Myocyte (in vitro differentiated cells): Measurements from ENCODE around the gene MRPL38. TPM values are rescaled to one million over a fixed set of nuclear protein-coding genes. Genes with fewer than 3 reads are reported as not detected.
"Not testable (repeated sequence)": the region's sequence is repeated elsewhere in the genome, so short reads cannot be mapped to it uniquely, and the experiment has no call there.

Experiments
- DNase-seq: peaks from one replicate; pipeline ENCODE4 v3.0.0-alpha.2; 2012; ENCODE audit warnings: low read depth
- total RNA-seq: library from RNA; depleted of rRNA; stranded (reverse); fragments of >200 nt; gene quantifications from 2 replicates; pipeline ENCODE4 v1.2.3, GENCODE V29; 2014

The MRPL38 gene
- total RNA-seq, 1 donor from 2014 or later: 43.4 TPM

DNA sequence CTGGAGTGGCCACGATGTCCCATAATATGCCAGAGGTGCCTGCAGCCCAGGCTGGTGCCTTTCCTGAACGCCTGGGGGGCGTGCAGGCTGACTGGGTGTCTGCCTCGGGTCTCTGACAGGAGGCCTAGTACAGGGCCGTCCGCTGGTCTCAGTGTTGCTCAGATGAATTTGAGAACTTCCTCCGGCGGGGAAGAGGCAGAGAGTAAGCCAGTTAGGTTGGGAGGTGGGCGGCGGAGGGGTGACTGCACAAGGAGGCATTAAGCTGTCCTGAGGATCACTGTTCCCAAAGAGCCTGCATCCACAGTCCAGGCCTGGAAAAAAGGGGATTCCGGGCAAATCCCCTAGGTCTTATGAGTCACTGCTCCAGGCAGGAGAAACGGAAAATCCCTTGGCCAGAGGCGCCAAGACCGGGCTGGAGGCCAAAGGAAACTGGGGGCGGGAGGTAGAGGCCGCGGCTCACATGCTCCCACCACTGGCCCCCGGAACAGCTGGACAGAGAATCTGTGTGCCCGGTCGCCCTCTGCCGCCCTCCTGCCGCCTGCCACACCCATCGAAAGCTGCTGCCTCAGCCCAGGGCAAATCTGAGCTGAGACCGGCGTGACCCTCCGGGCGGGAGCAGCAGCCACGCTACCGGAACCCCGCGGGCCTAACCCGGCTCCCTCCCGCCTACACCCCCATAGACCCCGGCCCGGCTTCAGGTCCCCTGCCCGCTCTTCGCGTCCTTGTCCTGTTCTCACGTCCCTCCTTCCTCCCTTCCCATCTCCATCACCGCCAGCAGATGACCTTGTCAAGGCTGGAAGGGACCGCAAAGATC is 27.5 kb downstream of the MRPL38 start:
- DNase-seq: peak; percentile 95

- DNase-seq: no peak
Measured at GRCh38 chr17:75876190-75876937, 28.3 kb downstream of the MRPL38 start.

DNA sequence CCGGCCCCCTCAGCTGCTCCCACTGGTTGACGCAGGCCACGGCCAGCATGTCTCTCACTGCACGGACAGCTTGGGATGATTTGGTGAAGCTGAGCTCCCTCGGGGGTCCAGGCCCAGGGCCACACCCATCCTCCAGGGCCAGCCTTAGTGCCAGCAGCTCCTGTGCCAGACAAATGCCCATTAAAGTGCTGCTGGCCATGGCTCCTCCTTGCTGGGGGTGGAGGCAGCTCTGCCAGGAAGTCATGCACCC is 28.8 kb downstream of the MRPL38 start:
- no peak for DNase-seq

DNA sequence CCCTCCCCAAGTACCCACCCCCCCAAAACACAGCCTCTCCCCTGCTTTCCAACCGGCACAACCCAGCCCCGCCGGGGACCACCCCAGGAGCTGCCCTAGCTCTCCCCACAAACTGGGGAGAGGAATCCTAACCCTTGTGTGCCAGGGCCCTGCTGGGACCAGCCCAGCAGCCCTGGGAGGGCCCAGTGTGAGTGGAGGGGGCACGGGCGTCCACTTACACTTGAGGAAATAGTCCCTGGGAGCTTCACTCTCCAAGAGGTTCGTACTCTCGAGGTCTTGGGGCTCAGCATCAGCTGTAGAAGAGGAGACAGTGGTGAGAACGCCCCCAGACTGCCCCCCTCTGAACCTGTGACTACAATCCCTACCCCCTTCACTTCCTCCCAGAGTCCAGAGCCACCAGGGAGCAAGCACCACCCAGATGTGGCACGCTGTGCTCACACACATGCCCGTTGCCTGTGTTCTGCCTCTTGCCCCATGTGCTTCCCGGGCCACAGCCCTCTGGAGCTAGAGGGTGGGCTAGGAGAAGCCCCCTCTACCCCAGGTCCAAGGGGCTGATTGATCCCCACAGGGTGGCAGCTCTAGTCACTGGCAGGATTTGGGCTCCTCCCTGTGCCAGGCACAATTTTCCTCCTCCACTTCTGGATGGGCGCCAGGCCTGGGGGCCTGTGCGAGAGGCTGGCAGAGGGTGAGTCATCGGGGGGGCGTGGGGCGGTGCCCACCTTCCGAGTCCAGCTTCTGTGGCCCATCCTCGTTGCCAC is 29.3 kb downstream of the MRPL38 start:
- no peak for DNase-seq

GRCh38 chr17:75874323-75875181 is 30.1 kb downstream of the MRPL38 start:
- no peak for DNase-seq

- DNase-seq: no peak
Measured at GRCh38 chr17:75873587-75874322, 30.9 kb downstream of the MRPL38 start.

DNA sequence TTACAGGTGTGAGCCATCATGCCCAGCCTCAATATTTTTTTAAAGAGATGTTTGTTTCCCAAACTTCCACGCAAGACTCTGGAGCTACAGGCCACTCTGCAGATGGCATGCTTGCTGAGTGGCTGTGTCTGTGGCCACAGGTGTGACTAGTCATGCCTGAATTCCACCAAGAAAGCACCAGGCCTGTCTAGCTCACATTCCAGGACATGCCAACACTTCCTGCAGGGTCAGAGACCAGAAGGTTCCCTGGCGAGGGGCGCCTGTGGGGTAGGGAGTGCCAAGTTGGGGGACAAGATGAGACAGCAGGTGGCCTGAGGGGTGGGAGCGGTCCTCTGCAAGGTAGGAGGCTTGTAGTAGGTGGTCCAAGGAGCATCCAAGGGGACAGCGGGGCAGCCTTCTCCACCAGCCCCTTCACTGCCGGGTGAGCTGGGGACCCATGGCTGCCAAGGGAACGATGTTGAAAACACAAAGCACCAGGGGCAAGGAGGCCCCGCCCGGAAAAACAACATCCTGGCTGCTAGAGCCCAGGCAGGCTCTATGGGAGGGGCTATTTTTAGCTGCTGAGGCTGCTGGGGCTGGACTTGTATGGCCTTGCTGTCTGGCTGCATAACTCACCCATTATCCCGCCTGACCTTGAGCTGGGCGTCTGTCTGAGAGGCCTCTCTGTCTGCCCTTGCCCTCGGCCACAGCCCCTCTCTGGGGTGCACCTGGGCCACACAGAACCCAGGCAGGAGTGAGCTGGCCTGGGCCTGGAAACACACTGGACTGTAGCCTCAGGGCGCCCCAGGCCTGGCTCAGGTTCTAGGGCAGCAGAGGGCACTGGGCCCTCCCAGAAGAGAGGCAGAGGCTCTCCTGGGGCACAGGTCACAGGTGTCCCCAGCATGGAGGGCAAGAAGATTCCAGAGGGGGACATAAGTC is 32.0 kb downstream of the MRPL38 start:
- peak; percentile 77 for DNase-seq

GRCh38 chr17:75870228-75870627 is 34.5 kb downstream of the MRPL38 start:
- not testable (repeated sequence) for DNase-seq

DNA sequence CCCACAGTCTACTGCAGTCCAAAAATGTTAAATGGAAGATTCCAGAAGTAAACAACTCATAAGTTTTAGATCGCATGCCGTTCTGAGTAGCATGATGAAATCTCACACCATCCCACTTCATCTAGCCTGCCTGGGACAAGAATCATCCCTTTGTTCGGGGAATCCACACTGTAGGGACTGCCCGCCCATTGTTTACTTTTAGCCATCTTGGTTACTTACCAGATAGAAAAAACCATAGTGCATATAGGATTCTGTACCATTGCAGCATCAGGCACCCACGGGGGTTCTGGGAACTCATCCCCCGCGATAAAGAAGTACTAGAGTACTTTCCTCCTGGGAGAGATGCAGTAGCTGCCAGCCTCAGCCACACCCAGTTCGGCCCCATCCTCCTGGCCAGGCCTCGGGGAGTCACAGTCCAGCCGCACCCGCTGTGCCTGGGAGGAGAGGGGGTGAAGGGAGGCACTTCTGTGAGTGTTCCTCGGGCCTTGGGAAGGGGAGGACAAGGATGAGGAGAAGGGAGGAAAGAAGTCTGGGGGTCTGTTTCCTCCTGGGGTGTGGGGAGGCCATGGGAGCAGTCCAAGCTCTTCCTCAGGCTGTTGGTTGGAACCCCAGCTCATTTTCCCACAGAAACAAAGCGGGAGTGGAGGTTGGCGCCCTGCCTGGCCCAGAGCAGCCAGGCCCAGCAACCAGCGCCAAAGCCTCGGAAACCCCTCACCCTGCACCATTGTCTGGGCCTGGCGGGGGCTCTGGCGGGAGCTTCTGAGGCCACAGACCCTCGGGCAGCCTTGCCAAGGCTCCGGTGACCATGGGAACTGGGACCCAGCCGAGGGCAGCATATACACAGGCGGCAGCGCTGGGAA is 35.2 kb downstream of the MRPL38 start:
- DNase-seq: no peak

- not testable (repeated sequence) for DNase-seq
Measured at GRCh38 chr17:75868730-75869281, 35.9 kb downstream of the MRPL38 start.

DNA sequence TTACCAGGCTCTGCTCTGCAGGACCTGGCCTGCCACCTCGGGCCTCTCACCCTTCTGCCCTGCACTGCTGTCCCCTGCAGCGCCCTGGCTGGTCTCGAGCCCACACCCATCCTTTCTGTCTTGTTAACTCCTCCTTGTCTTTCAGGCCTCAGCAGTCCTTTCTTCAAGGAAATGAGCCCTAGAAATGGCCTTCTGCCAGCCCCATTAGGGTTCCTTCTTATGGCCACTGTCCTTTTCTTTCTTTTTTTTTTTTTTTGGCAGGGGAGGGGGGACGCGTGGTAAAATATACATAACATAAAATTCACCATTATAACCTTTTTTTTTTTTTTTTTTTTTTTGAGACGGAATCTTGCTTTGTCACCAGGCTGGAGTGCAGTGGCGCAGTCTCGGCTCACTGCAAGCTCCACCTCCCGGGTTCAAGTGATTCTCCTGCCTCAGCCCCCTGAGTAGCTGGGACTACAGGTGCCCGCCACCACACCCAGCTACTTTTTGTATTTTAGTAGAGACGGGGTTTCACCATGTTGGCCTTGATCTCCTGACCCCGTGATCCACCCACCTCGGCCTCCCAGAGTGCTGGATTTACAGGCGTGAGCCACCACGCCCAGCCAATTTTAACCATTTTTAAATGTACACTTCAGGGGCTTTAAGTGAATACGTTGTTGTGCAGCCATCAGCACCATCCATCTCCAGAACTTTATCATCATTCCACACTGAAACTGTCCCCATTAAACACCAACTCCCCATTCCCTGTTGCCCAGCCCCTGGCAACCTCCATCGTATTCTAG is 39.1 kb downstream of the MRPL38 start:
- not testable (repeated sequence) for DNase-seq

- DNase-seq: not testable (repeated sequence)
Measured at GRCh38 chr17:75864887-75865286, 39.8 kb downstream of the MRPL38 start.

DNA sequence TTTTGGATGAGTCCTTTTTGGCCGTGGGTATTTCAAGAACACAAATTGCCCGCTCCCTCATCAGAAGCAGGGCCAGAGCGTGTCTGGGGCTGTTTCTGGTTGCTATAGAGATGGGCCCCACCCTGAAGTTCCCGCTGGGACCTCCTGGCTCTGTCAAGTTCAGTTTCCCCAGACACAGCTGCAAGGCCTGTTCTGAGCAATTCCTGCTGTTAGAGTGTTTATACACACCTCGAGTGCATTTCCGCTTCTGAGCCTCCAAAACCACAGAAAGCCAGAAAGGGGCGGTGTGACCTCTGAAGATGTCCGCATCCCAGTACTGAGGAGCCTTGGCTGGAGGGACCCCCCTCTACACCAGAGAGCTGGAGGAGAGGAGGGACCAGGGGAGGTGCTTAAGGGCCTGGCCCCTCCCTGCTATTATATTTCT is 40.2 kb downstream of the MRPL38 start:
- DNase-seq: peak; percentile 58

DNA sequence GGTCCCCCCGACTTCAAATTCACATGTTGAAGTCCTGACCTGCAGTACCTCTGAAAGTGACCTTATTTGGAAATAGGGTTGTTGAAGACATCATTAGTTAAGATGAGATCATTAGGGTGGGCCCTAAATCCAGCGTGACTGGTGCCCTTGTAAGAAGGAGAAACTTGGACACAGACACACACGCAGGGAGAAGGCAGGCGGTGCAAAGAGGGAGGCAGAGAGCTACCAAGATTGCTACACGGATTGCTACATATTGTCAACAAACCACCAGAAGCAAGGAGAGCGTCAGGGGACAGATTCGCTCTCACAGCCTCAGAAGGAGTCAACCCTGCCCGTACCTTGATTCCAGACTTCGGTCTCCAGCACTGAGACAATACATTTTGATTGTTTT is 42.8 kb downstream of the MRPL38 start:
- no peak for DNase-seq

- DNase-seq: not testable (repeated sequence)
Measured at GRCh38 chr17:75859358-75859757, 45.3 kb downstream of the MRPL38 start.

GRCh38 chr17:75856062-75856756 is 48.5 kb downstream of the MRPL38 start:
- DNase-seq: no peak
